Measurements from ENCODE around the gene TNFAIP8.
"Not testable (repeated sequence)": the region's sequence is repeated elsewhere in the genome, so short reads cannot be mapped to it uniquely, and the experiment has no call there.

DNA sequence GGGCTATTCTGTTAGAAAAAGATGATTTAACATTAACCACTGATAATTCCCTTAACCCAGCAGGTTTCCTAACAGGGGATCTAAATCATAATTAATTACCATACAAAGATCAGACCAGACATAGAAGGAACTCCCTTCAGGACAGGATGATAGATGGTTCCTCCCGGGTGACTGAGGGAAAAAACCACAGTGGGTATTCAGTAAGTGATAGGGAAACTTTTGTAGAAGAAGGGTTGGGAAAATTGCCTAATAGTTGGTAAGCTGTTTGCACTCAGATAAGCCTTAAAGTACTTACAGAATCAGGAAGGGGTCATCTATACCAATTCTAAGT is 82.7 kb downstream of the TNFAIP8 start:
- not testable (repeated sequence) for TF ChIP-seq POLR2A, POLR2AphosphoS5 (IDR thresholded peaks at IDR 0.05; ENCODE audit: low read depth, low read length)
